Measurements from ENCODE around the gene DGCR2.

Gene DGCR2

GRCh38 chr22:19118329-19118880 is 3.8 kb downstream of the DGCR2 start:
- no peak overlapping the region for H2AFZ ChIP-seq (ENCODE audit: low read length, unreplicated experiment)
- peaks cover 71% of the 10 kb centered on the region for H3K79me2 ChIP-seq (ENCODE audit: control insufficient read depth, insufficient read depth, low read length, unreplicated experiment)
- no peak overlapping the region for H3K4me3 ChIP-seq (ENCODE audit: low read depth, low read length)
- no peaks in the 10 kb centered on the region for H3K36me3 ChIP-seq (ENCODE audit: insufficient read depth, low read length)
- H3K4me1 ChIP-seq (ENCODE audit: control insufficient read depth, insufficient read depth, low read length, unreplicated experiment), result peaks cover 5% of the 10 kb centered on the region
- no peak overlapping the region for H3K27ac ChIP-seq (ENCODE audit: low read depth, low read length)
- H3K27me3 ChIP-seq (ENCODE audit: insufficient read depth, low read length), result no peaks in the 10 kb centered on the region

DNA sequence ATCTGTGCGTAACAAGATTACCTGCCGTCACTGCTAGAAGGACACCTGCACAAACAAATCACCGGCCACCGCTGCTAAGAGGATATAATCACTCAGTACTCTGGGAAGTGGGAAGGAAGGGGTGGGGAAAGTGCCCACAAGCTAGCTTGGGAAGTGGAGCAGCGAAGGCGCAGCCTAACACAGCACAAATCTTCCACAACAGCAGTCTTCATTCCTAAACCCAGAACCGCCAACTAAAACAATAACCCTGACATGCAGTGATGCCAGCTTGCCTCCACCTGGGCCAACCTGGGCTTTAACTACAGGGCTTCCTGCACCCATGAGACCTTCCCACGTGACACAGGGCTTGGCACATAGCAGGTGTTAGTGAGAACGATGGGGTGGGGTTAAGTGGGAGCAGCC is 5.1 kb downstream of the DGCR2 start:
- no peak overlapping the region for H2AFZ ChIP-seq (ENCODE audit: low read length, unreplicated experiment)
- H3K27me3 ChIP-seq (ENCODE audit: insufficient read depth, low read length), result no peaks in the 10 kb centered on the region
- no peak overlapping the region for H3K27ac ChIP-seq (ENCODE audit: low read depth, low read length)
- H3K79me2 ChIP-seq (ENCODE audit: control insufficient read depth, insufficient read depth, low read length, unreplicated experiment), result peaks cover 77% of the 10 kb centered on the region
- H3K4me1 ChIP-seq (ENCODE audit: control insufficient read depth, insufficient read depth, low read length, unreplicated experiment), result peaks cover 5% of the 10 kb centered on the region
- no peak overlapping the region for H3K4me3 ChIP-seq (ENCODE audit: low read depth, low read length)
- H3K36me3 ChIP-seq (ENCODE audit: insufficient read depth, low read length), result no peaks in the 10 kb centered on the region

GRCh38 chr22:19115628-19116027 is 6.6 kb downstream of the DGCR2 start:
- no peaks in the 10 kb centered on the region for H3K27me3 ChIP-seq (ENCODE audit: insufficient read depth, low read length)
- H3K4me1 ChIP-seq (ENCODE audit: control insufficient read depth, insufficient read depth, low read length, unreplicated experiment), result peaks cover under 1% of the 10 kb centered on the region
- H3K4me3 ChIP-seq (ENCODE audit: low read depth, low read length), result no peak overlapping the region
- no peak overlapping the region for H2AFZ ChIP-seq (ENCODE audit: low read length, unreplicated experiment)
- no peak overlapping the region for H3K27ac ChIP-seq (ENCODE audit: low read depth, low read length)
- H3K36me3 ChIP-seq (ENCODE audit: insufficient read depth, low read length), result no peaks in the 10 kb centered on the region
- peaks cover 68% of the 10 kb centered on the region for H3K79me2 ChIP-seq (ENCODE audit: control insufficient read depth, insufficient read depth, low read length, unreplicated experiment)

DNA sequence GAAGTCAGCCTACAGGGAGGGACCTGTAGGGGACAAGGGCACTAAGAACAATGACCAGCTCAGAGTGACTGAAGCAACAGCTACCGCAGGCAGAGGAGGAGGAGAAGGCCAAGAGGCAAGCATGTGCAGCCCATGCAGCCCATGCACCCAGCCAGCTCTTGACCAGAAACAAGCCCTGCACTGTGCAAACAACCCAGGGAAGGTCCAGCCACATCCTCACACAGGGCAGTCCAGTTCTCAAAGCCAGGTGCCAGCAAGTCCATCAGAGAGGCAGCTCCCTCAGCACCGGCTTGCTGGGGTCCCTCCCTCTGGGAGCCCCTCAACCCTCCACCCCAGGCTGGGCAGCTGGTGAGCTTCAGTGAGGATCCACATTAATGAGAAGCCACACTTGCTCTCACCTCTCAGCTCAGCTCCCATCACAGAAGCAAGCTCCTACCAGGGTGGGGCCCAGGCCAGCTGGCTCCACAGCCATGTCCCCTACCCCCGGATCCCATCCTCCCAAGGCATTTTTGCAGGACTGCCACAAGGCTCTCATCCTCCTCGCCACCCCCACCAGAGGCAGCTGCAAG is 7.1 kb downstream of the DGCR2 start:
- peaks cover 63% of the 10 kb centered on the region for H3K79me2 ChIP-seq (ENCODE audit: control insufficient read depth, insufficient read depth, low read length, unreplicated experiment)

GRCh38 chr22:19113429-19113828 is 8.8 kb downstream of the DGCR2 start:
- Histone ChIP-seq H3K27ac (ENCODE audit: low read depth, low read length) (no peak overlapping the region), H2AFZ (ENCODE audit: low read length, unreplicated experiment) (no peak overlapping the region), H3K27me3 (ENCODE audit: insufficient read depth, low read length) (no peaks in the 10 kb centered on the region), H3K4me3 (ENCODE audit: low read depth, low read length) (no peak overlapping the region), H3K36me3 (ENCODE audit: insufficient read depth, low read length) (no peaks in the 10 kb centered on the region), H3K4me1 (ENCODE audit: control insufficient read depth, insufficient read depth, low read length, unreplicated experiment) (peaks cover 16% of the 10 kb centered on the region), H3K79me2 (ENCODE audit: control insufficient read depth, insufficient read depth, low read length, unreplicated experiment) (peaks cover 54% of the 10 kb centered on the region)

More for the DNA sequence above, 7.1 kb downstream of the DGCR2 start:
- Histone ChIP-seq H3K27me3 (ENCODE audit: insufficient read depth, low read length) (no peaks in the 10 kb centered on the region), H3K36me3 (ENCODE audit: insufficient read depth, low read length) (no peaks in the 10 kb centered on the region), H3K4me3 (ENCODE audit: low read depth, low read length) (no peak overlapping the region), H2AFZ (ENCODE audit: low read length, unreplicated experiment) (no peak overlapping the region), H3K27ac (ENCODE audit: low read depth, low read length) (no peak overlapping the region), H3K4me1 (ENCODE audit: control insufficient read depth, insufficient read depth, low read length, unreplicated experiment) (peaks cover 2% of the 10 kb centered on the region)

GRCh38 chr22:19111584-19111983 is 10.6 kb downstream of the DGCR2 start:
- Histone ChIP-seq H3K36me3 (ENCODE audit: insufficient read depth, low read length) (no peaks in the 10 kb centered on the region), H3K27me3 (ENCODE audit: insufficient read depth, low read length) (no peaks in the 10 kb centered on the region), H3K27ac (ENCODE audit: low read depth, low read length) (no peak overlapping the region), H3K4me1 (ENCODE audit: control insufficient read depth, insufficient read depth, low read length, unreplicated experiment) (peaks cover 16% of the 10 kb centered on the region), H3K79me2 (ENCODE audit: control insufficient read depth, insufficient read depth, low read length, unreplicated experiment) (peaks cover 52% of the 10 kb centered on the region), H2AFZ (ENCODE audit: low read length, unreplicated experiment) (no peak overlapping the region), H3K4me3 (ENCODE audit: low read depth, low read length) (no peak overlapping the region)

DNA sequence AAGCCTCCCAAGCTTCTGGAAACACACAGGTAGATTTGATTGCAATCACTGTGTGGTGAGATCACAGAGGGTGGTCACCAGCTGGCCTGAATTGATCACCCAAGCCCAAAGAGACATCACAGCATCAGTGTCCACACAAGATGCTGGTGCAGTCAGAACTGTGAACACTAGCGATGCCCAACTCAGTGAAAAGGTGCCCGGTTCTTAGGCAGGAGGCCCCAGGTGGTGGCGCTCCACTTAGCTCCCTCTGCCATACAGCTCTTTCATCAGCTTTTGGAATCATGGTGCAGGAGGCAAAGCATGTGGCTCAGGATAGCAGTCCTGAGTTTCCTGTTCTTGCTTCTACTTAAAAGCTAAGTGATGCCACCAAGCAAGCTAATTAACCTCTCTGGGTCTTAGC is 11.1 kb downstream of the DGCR2 start:
- no peak overlapping the region for H3K27ac ChIP-seq (ENCODE audit: low read depth, low read length)
- peaks cover 52% of the 10 kb centered on the region for H3K79me2 ChIP-seq (ENCODE audit: control insufficient read depth, insufficient read depth, low read length, unreplicated experiment)
- peaks cover 16% of the 10 kb centered on the region for H3K4me1 ChIP-seq (ENCODE audit: control insufficient read depth, insufficient read depth, low read length, unreplicated experiment)
- H3K4me3 ChIP-seq (ENCODE audit: low read depth, low read length), result no peak overlapping the region
- H3K36me3 ChIP-seq (ENCODE audit: insufficient read depth, low read length), result no peaks in the 10 kb centered on the region
- H2AFZ ChIP-seq (ENCODE audit: low read length, unreplicated experiment), result no peak overlapping the region
- H3K27me3 ChIP-seq (ENCODE audit: insufficient read depth, low read length), result no peaks in the 10 kb centered on the region

- no peak overlapping the region for H3K27ac ChIP-seq (ENCODE audit: low read depth, low read length)
- H3K4me3 ChIP-seq (ENCODE audit: low read depth, low read length), result no peak overlapping the region
- peaks cover 16% of the 10 kb centered on the region for H3K4me1 ChIP-seq (ENCODE audit: control insufficient read depth, insufficient read depth, low read length, unreplicated experiment)
- H3K79me2 ChIP-seq (ENCODE audit: control insufficient read depth, insufficient read depth, low read length, unreplicated experiment), result peaks cover 50% of the 10 kb centered on the region
- no peaks in the 10 kb centered on the region for H3K36me3 ChIP-seq (ENCODE audit: insufficient read depth, low read length)
- H2AFZ ChIP-seq (ENCODE audit: low read length, unreplicated experiment), result no peak overlapping the region
- H3K27me3 ChIP-seq (ENCODE audit: insufficient read depth, low read length), result no peaks in the 10 kb centered on the region
Measured at GRCh38 chr22:19110646-19111045, 11.6 kb downstream of the DGCR2 start.

DNA sequence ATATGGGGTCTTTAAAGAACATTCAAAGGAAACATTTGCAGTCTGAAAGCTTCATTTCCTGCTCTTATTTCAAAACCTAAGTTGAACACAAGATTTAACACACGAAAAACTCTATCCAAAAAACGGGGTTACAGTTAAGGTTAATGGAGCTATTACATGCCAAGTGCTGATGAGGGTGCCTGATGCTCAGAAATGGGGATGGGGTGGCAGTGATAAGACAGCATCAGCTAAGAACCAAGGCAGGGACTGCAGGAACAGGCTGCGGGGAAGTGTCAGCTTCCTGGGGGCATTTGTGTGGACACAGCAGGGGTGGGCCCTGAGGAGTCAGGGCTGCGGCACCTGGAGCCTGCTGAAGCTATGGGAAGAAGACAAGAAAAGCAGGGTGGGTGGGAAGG is 12.2 kb downstream of the DGCR2 start:
- peaks cover 50% of the 10 kb centered on the region for H3K79me2 ChIP-seq (ENCODE audit: control insufficient read depth, insufficient read depth, low read length, unreplicated experiment)
- no peak overlapping the region for H3K4me3 ChIP-seq (ENCODE audit: low read depth, low read length)
- no peak overlapping the region for H3K27ac ChIP-seq (ENCODE audit: low read depth, low read length)
- peaks cover 16% of the 10 kb centered on the region for H3K4me1 ChIP-seq (ENCODE audit: control insufficient read depth, insufficient read depth, low read length, unreplicated experiment)
- H3K27me3 ChIP-seq (ENCODE audit: insufficient read depth, low read length), result no peaks in the 10 kb centered on the region
- no peaks in the 10 kb centered on the region for H3K36me3 ChIP-seq (ENCODE audit: insufficient read depth, low read length)
- H2AFZ ChIP-seq (ENCODE audit: low read length, unreplicated experiment), result no peak overlapping the region

DNA sequence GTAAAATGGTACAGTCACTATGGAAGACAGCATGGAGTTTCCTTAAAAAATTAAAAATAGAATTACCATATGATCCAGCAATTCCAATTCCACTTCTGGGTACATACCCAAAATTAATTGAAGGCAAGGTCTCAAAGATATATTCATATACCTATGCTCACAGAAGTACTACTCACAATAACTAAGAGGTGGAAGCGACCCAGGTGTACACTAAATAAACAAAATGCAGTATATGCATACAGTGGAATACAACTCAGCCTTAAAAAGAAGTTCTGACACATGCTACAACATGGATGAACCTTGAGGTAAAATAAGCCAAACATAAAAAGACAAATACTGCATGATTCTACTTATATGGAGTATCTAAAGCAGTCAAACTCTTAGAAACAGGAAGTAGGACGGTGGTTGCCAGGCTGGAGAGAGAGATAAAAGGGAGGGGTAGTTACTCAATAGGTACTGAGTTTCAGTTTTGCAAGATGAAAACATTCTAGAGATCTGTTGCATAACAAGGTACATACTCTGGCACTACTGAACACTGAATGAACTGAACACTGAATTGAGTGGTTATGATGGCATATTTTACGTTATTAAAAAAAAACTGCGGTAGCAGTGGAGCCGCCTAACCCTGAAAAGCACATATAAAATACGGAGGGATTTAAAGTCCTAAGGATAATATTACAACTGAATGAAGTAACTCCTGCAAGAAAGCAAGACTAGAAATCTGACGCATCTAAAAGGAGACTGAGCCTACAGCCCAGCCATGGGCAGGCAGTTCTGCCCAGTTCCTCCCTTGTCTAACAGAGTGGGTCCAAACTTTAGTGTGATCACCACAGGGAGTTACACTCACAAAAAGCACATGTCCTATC is 12.8 kb downstream of the DGCR2 start:
- Histone ChIP-seq H3K79me2 (ENCODE audit: control insufficient read depth, insufficient read depth, low read length, unreplicated experiment) (peaks cover 49% of the 10 kb centered on the region), H2AFZ (ENCODE audit: low read length, unreplicated experiment) (no peak overlapping the region), H3K4me1 (ENCODE audit: control insufficient read depth, insufficient read depth, low read length, unreplicated experiment) (peaks cover 16% of the 10 kb centered on the region), H3K27ac (ENCODE audit: low read depth, low read length) (peak overlapping the region; percentile 52), H3K27me3 (ENCODE audit: insufficient read depth, low read length) (no peaks in the 10 kb centered on the region), H3K36me3 (ENCODE audit: insufficient read depth, low read length) (no peaks in the 10 kb centered on the region), H3K4me3 (ENCODE audit: low read depth, low read length) (no peak overlapping the region)

DNA sequence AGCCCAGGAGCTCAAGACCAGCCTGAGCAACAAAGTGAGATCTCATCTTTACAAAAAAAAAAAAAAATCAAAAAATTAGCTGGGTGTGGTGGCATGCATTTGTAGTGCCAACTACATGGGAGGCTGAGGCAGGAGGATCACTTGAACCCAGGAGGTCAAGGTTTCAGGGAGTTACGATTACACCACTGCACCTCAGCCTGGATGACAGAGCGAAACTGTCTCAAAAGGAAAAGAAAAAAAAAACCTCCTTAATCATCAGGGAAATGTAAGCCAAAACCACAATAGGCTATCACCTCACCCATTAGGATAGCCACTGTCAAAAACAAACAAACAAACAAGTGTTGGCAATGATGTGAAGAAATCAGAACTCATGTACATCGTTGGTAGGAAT is 13.4 kb downstream of the DGCR2 start:
- no peaks in the 10 kb centered on the region for H3K36me3 ChIP-seq (ENCODE audit: insufficient read depth, low read length)
- peak overlapping the region; percentile 52; the same call in 1 of the 2 replicates for H3K27ac ChIP-seq (ENCODE audit: low read depth, low read length)
- no peak overlapping the region for H3K4me3 ChIP-seq (ENCODE audit: low read depth, low read length)
- peaks cover 16% of the 10 kb centered on the region for H3K4me1 ChIP-seq (ENCODE audit: control insufficient read depth, insufficient read depth, low read length, unreplicated experiment)
- no peaks in the 10 kb centered on the region for H3K27me3 ChIP-seq (ENCODE audit: insufficient read depth, low read length)
- H2AFZ ChIP-seq (ENCODE audit: low read length, unreplicated experiment), result no peak overlapping the region
- H3K79me2 ChIP-seq (ENCODE audit: control insufficient read depth, insufficient read depth, low read length, unreplicated experiment), result peaks cover 53% of the 10 kb centered on the region
